GM18505 (cell line): ENCODE data around the gene BABAM1.

Experiments
- ATAC-seq: cut with Tn5 transposase; IDR thresholded peaks from one replicate; pipeline ENCODE4 v1.9.1; 2021; ENCODE audit not compliant: unreplicated experiment
- POLR2A ChIP-seq: IDR thresholded peaks from 4 replicates; pipeline ENCODE4 v1.6.1; 2011; ENCODE audit warnings: borderline replicate concordance; ENCODE audit not compliant: insufficient read depth, insufficient read length; ENCODE audit errors: extremely low read depth

The BABAM1 gene

DNA sequence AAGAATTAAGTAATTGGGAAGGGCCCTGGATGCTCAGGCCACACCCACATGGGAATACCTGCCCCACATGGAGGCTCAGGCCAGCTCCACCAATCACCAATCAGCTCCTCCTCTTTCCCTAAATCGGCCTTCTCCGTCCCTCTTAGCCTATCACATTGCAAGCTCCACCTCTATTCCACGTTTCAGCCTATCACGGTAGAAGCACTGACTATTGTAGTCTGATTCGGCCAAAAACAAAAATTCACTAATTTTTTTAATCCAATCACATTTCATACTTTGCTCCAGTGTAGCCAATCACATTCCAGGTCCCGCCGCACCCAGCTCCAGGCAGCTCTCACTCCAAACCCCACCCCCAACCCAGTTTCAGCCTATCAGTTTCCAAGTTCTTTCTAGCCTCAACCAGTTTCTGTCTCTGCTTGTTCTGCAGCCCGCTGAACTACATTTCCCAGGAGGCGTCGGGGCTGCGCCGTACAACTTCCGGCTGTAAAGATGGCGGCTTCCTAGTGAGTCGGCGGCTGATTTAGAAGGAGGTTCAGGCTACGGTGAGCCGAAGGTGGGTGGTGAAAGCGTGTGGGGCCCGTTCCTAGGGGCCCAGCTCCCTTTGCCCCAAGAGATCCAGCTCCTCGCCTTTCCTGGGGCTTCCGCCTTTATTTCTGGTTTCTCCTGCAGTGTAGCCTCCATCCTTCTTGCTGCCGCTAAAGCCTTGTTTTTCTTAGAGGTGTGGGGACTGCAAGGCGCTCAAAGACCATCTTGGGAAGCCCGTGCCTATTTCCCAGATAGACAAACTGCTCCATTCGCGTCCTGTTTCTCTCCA, at the start of gene BABAM1:
TSS of gene BABAM1 (plus strand) at position 469 of the 814 bp plus-strand sequence. CDS start 1,364 bp downstream, outside the sequence.
- ATAC-seq: peak; percentile 89
- TF ChIP-seq POLR2A: peak; percentile 80

DNA sequence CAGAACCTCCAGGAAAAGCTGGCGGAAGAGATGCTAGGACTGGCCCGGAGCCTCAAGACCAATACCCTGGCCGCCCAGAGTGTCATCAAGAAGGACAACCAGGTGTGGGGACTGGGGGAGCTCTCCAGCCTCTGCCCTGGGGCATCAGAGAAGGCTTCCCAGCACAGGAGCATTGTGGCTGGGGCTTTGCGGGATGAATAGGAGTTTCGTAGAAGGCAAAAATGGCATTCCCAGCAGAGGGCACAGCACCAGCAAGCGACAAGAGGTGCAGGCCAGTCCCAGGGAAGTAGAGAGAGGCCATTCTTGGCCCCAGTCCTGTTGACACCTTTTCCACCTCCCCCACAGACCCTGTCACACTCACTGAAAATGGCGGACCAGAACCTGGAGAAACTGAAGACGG, 48.0 kb upstream of the BABAM1 start:
- no peak for ATAC-seq

GRCh38 chr19:17220207-17220758, 47.0 kb upstream of the BABAM1 start:
- no peak for TF ChIP-seq POLR2A
- ATAC-seq: no peak

More for the DNA sequence above, 48.0 kb upstream of the BABAM1 start:
- TF ChIP-seq POLR2A: no peak

- no peak for ATAC-seq
- no peak for TF ChIP-seq POLR2A
Measured at GRCh38 chr19:17225053-17225452, 42.2 kb upstream of the BABAM1 start.

DNA sequence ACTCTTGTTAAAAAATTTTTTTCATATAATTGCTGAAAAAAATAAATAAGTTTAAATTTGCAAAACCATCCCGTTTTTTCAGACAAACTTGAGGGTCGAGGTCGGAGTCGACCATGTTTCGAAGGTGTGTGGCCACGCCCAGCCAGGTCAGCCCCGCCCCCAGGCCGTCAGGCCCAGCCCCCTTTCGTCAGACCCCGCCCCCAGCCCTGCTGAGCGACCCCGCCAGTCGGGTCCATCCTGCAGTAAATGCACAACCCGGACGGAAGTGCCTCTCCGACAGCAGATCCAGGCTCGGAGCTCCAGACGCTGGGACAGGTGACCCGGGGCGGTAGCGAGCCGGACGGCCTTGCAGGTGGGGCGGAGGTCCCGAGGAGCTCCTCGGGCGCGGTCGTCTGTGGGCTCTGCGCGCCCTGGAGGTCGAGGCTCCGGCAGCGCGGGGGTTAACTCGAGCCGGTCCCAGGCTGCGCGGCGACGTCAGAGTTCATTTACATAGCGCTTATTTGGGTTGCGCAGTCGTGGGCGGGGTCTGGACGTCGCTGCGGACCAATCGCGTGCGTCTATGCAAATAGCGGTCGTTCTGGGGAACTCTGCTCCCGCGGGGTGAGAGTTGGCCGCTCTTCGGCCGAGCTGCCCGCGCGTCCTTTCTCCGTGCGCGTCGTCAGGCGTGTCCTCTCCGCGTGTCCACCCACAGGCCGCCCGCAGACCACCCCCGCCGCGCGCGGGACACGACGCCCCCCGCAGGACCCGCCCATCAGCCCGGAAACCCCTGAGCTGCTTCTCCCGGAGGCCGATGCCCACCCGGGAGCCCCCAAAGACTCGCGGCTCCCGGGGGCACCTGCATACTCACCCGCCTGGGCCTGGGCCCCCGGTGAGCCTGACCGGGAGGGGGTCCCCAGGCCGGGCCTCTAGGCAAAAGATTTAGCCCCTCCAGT, 41.0 kb upstream of the BABAM1 start, which contains the start of gene OCEL1:
TSS of gene OCEL1 (plus strand) at position 225 of the 932 bp plus-strand sequence. CDS start at position 247, 22 bp downstream.
- ATAC-seq: peak; percentile 88
- TF ChIP-seq POLR2A: peak; percentile 95

DNA sequence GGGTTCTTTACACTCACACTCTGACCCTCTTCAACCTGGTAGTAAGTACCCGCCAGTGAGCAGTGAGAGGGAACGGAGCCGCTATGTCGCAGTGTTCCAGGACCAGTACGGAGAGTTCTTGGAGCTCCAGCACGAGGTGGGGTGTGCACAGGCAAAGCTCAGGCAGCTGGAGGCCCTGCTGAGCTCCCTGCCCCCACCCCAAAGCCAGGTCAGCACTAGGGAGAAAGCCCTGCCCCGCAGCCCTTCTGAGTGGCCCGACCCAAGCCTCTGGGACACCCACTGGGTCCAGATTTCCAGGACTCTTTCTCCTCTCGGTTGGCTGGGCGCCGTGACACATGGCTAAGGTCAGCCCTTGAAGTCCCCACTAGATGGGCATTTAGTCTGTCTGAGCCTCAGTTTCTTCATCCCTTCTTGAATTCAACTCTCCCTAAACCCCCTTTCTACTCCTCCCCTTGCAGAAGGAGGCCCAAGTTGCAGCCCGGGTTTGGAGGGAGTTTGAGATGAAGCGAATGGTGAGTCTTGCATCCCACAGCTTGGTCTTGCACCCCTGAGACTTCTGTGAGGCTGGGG, 39.4 kb upstream of the BABAM1 start:
- no peak for ATAC-seq
- TF ChIP-seq POLR2A: no peak

DNA sequence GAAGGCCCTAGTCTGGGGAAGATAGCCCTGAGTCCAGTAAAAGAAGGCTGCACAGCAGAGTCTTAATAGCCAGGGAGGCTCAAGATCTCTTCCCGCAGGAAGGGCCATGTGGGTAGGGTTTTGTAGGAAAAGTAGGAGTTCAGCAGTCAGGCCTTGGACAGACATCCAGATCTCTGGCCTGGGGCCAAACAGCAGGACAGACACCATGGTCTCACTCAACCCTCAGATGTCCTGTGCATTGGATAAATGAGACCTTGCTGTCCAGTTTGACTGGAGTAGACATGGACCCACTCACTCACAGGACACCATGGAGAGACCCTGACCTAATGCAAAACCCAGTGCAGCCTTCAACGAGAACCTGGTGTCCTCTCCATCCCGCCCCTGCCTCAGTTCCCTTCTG, 37.4 kb upstream of the BABAM1 start:
- ATAC-seq: no peak
- TF ChIP-seq POLR2A: no peak

DNA sequence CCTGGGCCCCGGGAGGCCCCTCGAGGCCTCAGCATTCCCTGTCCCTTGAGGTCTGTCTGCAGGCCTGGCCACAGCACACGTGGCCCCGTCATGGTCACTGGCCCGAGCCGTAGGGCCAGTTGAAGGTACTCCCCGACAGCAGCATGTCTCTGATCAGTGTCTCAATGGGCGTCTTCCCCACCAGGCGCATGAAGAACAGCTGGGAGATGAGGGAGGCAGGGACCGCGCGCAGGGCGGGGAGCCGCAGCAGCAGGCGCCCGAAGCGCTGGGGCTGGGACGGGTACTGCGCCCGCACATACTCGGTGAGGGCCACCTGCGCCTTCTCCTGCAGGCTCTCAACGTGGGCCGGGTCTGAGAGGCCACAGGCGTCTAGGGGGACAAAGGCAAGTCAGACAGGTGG, 35.0 kb upstream of the BABAM1 start:
- ATAC-seq: no peak
- no peak for TF ChIP-seq POLR2A

GRCh38 chr19:17234911-17235299, 32.3 kb upstream of the BABAM1 start:
- ATAC-seq: peak; percentile 53
- no peak for TF ChIP-seq POLR2A

DNA sequence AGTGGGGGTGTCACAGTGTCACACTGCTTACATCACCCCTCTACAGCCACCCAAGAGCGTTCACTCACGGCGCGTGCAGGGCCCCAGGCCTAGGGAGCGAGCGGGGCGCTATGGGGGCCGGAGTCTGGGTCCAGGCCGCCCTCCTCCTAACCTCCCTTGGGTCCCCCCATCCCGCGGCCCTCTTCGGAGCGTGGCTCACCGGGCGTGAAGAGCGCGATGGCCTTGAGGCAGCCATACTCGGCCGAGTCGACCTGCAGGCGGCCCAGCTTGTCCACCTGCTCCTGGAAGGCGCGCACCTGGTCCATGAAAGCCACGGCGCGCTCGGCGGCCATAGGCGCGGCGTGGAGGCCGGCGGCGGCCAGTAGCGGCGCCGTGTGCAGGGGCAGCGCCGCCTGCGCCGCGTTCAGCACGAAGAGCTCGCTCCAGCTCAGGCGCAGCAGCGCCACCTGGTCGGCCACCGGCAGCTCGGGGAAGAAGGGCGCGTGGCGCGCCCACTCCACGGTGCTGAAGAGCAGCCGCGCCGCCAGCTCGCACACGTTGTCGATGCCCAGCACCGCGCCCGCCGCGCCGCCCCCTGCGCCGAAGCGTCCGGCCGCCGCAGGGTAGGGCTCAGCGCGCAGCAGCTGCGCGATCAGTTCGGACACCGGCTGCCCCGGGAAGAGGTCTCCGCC, 31.8 kb upstream of the BABAM1 start:
- ATAC-seq: peak; percentile 71

DNA sequence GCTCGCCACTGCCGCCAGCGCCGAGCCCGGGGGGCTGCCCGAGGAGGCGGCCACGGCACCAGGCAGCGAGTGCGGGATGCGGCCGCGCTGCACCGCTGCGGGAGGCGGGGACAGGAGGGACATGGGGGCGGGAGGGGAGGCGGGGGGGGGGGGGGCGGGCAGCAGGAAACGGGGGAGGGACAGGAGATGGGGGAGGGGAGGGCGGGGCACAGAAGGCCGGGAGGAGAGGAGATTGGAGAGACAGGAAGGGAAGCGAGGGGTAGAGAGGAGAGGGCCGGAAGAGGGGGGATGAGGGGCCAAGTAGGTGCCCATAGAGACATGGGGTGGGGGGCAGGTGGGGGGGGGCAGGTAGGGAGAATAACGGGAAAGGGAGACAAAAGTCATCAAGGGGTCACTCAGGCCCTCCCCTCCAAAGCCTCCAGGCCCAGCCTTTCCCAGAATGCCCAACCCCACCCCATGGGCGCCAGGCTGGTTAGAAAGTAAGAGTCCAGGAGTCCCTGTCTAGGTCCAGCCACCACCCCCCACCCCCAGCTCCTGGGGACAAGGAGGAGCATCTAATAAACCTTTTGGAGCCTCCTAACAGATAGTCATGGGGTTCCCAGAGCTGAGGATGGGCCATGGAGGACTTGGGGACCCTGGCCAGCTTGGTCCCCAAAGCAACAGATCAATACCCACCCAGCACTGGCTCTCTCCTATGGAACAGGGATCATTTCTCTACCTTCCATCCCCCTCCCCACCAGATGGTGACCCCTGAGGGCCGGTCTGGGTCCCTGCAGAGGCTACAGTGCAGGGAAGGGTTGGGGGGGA, 31.1 kb upstream of the BABAM1 start:
- peak; percentile 40 for TF ChIP-seq POLR2A

More for the DNA sequence above, 31.8 kb upstream of the BABAM1 start:
- no peak for TF ChIP-seq POLR2A

DNA sequence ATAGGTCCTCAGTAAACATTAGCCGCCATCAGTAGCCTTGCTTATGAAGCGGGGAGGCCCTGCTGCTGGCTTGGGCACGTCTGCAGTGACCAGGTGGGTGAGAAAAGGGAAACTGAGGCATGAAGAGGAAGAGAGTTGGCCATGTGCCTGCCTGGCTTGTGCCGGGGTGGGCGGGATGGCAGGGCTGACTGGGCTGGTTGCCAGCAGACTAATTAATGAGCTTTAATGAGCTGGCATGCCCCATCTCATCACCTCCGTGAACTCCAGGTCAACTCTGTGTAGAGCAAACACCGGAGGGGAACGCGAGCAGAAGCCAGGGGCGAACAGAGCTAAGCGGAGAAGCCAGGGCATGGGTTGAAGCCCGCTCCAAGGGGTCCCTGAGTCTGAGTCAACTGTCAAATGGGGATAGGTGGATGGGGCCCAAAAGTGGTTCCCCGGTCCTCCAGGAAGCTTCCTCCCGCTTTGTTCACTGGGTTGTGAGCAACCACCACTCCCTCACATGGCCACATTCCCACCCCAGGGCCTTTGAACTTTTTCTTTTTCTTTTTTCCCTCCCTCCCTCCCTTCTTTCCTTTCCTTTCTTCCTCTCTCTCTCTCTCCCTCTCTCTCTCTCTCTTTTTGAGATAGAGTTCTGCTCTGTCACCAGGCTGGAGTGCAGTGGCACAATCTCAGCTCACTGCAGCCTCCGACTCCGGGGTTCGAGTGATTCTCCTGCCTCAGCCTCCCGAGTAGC, 30.3 kb upstream of the BABAM1 start:
- no peak for TF ChIP-seq POLR2A
- ATAC-seq: no peak

More for the DNA sequence above, 31.1 kb upstream of the BABAM1 start:
- peak; percentile 19 for ATAC-seq
